Left kidney (tissue), 2 donors: ENCODE measurements around the gene SSBP3. TPM values are rescaled to one million over a fixed set of nuclear protein-coding genes. Genes with fewer than 3 reads are reported as not detected.

ENCODE experiments used
- DNase-seq: peaks from one replicate; pipeline ENCODE4 v3.0.0-alpha.2; 2013
- polyA plus RNA-seq: library from polyadenylated mRNA; unstranded; fragments of 120-200 nt; gene quantifications from one replicate; pipeline ENCODE4 v1.2.1, GENCODE V29; 2013; ENCODE audit not compliant: insufficient read length

The SSBP3 gene
- polyA plus RNA-seq, 1 donor, result 118 TPM

GRCh38 chr1:54413295-54413694 lies 7.1 kb upstream of the SSBP3 start:
- DNase-seq, result no peak

GRCh38 chr1:54410359-54410758 lies 4.2 kb upstream of the SSBP3 start:
- no peak for DNase-seq

GRCh38 chr1:54409156-54410142 lies 3.3 kb upstream of the SSBP3 start:
- DNase-seq, result no peak

- DNase-seq, result no peak
Measured at GRCh38 chr1:54408147-54409066, 2.2 kb upstream of the SSBP3 start.

GRCh38 chr1:54407404-54408146 lies 1.4 kb upstream of the SSBP3 start:
- peak; percentile 92 for DNase-seq

- no peak for DNase-seq
Measured at GRCh38 chr1:54407154-54407403, 885 bp upstream of the SSBP3 start.

GRCh38 chr1:54405898-54406293 lies 298 bp downstream of the SSBP3 start:
- no peak for DNase-seq

GRCh38 chr1:54404939-54405897 lies 976 bp downstream of the SSBP3 start:
- DNase-seq, result no peak

GRCh38 chr1:54404263-54404662 lies 1.9 kb downstream of the SSBP3 start:
- no peak for DNase-seq

GRCh38 chr1:54403808-54404261 lies 2.4 kb downstream of the SSBP3 start:
- no peak for DNase-seq

- no peak for DNase-seq
Measured at GRCh38 chr1:54403405-54403804, 2.8 kb downstream of the SSBP3 start.

GRCh38 chr1:54402896-54403295 lies 3.3 kb downstream of the SSBP3 start:
- DNase-seq, result no peak

GRCh38 chr1:54401799-54402198 lies 4.4 kb downstream of the SSBP3 start:
- DNase-seq, result no peak

- DNase-seq, result no peak
Measured at GRCh38 chr1:54400329-54400728, 5.9 kb downstream of the SSBP3 start.

- DNase-seq, result no peak
Measured at GRCh38 chr1:54399765-54400164, 6.4 kb downstream of the SSBP3 start.

- no peak for DNase-seq
Measured at GRCh38 chr1:54398963-54399528, 7.1 kb downstream of the SSBP3 start.

GRCh38 chr1:54397980-54398379 lies 8.2 kb downstream of the SSBP3 start:
- no peak for DNase-seq

- DNase-seq, result no peak
Measured at GRCh38 chr1:54397090-54397591, 9.1 kb downstream of the SSBP3 start.

GRCh38 chr1:54396261-54396933 lies 9.8 kb downstream of the SSBP3 start:
- DNase-seq, result no peak
